Measurements from ENCODE around the gene GRIN2D. TPM values are rescaled to one million over a fixed set of nuclear protein-coding genes. Genes with fewer than 3 reads are reported as not detected.
"Not testable (repeated sequence)": the region's sequence is repeated elsewhere in the genome, so short reads cannot be mapped to it uniquely, and the experiment has no call there.

GRIN2D gene
- total RNA-seq, 2 donors from 2014 or later: 0.14 to 0.42 TPM

- peak overlapping the region; percentile 93 to 97 for H3K27ac Mint-ChIP-seq
- no peaks in the 10 kb centered on the region for H3K36me3 Mint-ChIP-seq
- H3K4me3 Mint-ChIP-seq: peak overlapping the region; percentile 89
- H3K4me1 Mint-ChIP-seq (ENCODE audit: low read depth in 2 of 2): peaks cover 11 to 16% of the 10 kb centered on the region in 2 donors
- H3K27me3 Mint-ChIP-seq: no peaks in the 10 kb centered on the region
- DNase-seq (ENCODE audit: low spot score) (no peak), ATAC-seq (peak; percentile 11 to 19)
- H3K9me3 Mint-ChIP-seq: no peaks in the 10 kb centered on the region
Observed at GRCh38 chr19:48363500-48363809, 30.0 kb upstream of the GRIN2D start.

- peaks cover 11 to 16% of the 10 kb centered on the region in 2 donors for H3K4me1 Mint-ChIP-seq (ENCODE audit: low read depth in 2 of 2)
- no peaks in the 10 kb centered on the region for H3K27me3 Mint-ChIP-seq
- H3K9me3 Mint-ChIP-seq: no peaks in the 10 kb centered on the region
- ATAC-seq: peak; percentile 96 to 97
- peak; percentile 99 for DNase-seq (ENCODE audit: low spot score)
- peak within 1 kb of the TSS; percentile 93 to 97 for H3K27ac Mint-ChIP-seq
- H3K4me3 Mint-ChIP-seq: peak within 1 kb of the TSS; percentile 89
- no peaks in the 10 kb centered on the region for H3K36me3 Mint-ChIP-seq
Observed at GRCh38 chr19:48363810-48364597, 29.5 kb upstream of the GRIN2D start, which contains the start of the genes SYNGR4 and TMEM143. Gene SYNGR4, plus strand, starts transcription at chr19:48364367. Its CDS starts 1,476 bp downstream, at chr19:48365843. Gene TMEM143, minus strand, starts transcription at chr19:48363940. Its CDS starts 20 bp downstream, at chr19:48363920.

- peak overlapping the region; percentile 93 to 97 for H3K27ac Mint-ChIP-seq
- peak overlapping the region; percentile 89 for H3K4me3 Mint-ChIP-seq
- no peaks in the 10 kb centered on the region for H3K36me3 Mint-ChIP-seq
- no peak for ATAC-seq
- no peaks in the 10 kb centered on the region for H3K9me3 Mint-ChIP-seq
- no peak for DNase-seq (ENCODE audit: low spot score)
- H3K4me1 Mint-ChIP-seq (ENCODE audit: low read depth in 2 of 2): peaks cover 11 to 16% of the 10 kb centered on the region in 2 donors
- no peaks in the 10 kb centered on the region for H3K27me3 Mint-ChIP-seq
Observed at GRCh38 chr19:48364598-48365348, 28.7 kb upstream of the GRIN2D start.

- Mint-ChIP-seq H3K4me1 (ENCODE audit: low read depth in 2 of 2) (peaks cover 11 to 16% of the 10 kb centered on the region in 2 donors), H3K27me3 (no peaks in the 10 kb centered on the region), H3K9me3 (no peaks in the 10 kb centered on the region), H3K36me3 (no peaks in the 10 kb centered on the region), H3K27ac (no peak overlapping the region), H3K4me3 (no peak overlapping the region)
- DNase-seq (ENCODE audit: low spot score) (no peak), ATAC-seq (no peak)
Observed at GRCh38 chr19:48365602-48366001, 27.9 kb upstream of the GRIN2D start.

GRCh38 chr19:48367855-48368254 is 25.6 kb upstream of the GRIN2D start:
- H3K4me3 Mint-ChIP-seq: no peak overlapping the region
- H3K27ac Mint-ChIP-seq: no peak overlapping the region
- H3K36me3 Mint-ChIP-seq: no peaks in the 10 kb centered on the region

GRCh38 chr19:48368936-48369335 is 24.5 kb upstream of the GRIN2D start:
- Mint-ChIP-seq H3K27ac (no peak overlapping the region), H3K27me3 (no peaks in the 10 kb centered on the region), H3K36me3 (no peaks in the 10 kb centered on the region), H3K4me1 (ENCODE audit: low read depth in 2 of 2) (peaks cover 3 to 7% of the 10 kb centered on the region in 2 donors), H3K4me3 (no peak overlapping the region), H3K9me3 (no peaks in the 10 kb centered on the region)
- ATAC-seq (no peak), DNase-seq (ENCODE audit: low spot score) (no peak)

More at GRCh38 chr19:48367855-48368254, 25.6 kb upstream of the GRIN2D start:
- DNase-seq (ENCODE audit: low spot score) (no peak), ATAC-seq (no peak)
- Mint-ChIP-seq H3K27me3 (no peaks in the 10 kb centered on the region), H3K9me3 (no peaks in the 10 kb centered on the region), H3K4me1 (ENCODE audit: low read depth in 2 of 2) (peaks cover 8 to 13% of the 10 kb centered on the region in 2 donors)

GRCh38 chr19:48370955-48371354 is 22.5 kb upstream of the GRIN2D start:
- ATAC-seq (no peak), DNase-seq (ENCODE audit: low spot score) (no peak)
- no peaks in the 10 kb centered on the region for H3K27me3 Mint-ChIP-seq
- no peaks in the 10 kb centered on the region for H3K9me3 Mint-ChIP-seq
- no peaks in the 10 kb centered on the region for H3K4me1 Mint-ChIP-seq (ENCODE audit: low read depth in 2 of 2)
- no peaks in the 10 kb centered on the region for H3K36me3 Mint-ChIP-seq
- no peak overlapping the region for H3K27ac Mint-ChIP-seq
- no peak overlapping the region for H3K4me3 Mint-ChIP-seq

- Mint-ChIP-seq H3K4me3 (no peak overlapping the region), H3K36me3 (no peaks in the 10 kb centered on the region), H3K27ac (no peak overlapping the region), H3K4me1 (ENCODE audit: low read depth in 2 of 2) (no peaks in the 10 kb centered on the region), H3K27me3 (no peaks in the 10 kb centered on the region), H3K9me3 (no peaks in the 10 kb centered on the region)
- ATAC-seq (no peak), DNase-seq (ENCODE audit: low spot score) (no peak)
Observed at GRCh38 chr19:48371367-48371766, 22.1 kb upstream of the GRIN2D start.

- H3K4me3 Mint-ChIP-seq; H3K36me3 Mint-ChIP-seq; H3K4me1 Mint-ChIP-seq (ENCODE audit: low read depth in 2 of 2); H3K27ac Mint-ChIP-seq; H3K9me3 Mint-ChIP-seq; H3K27me3 Mint-ChIP-seq; ATAC-seq; DNase-seq (ENCODE audit: low spot score): not testable (repeated sequence)
Observed at GRCh38 chr19:48371771-48372170, 21.7 kb upstream of the GRIN2D start.

- no peak for DNase-seq (ENCODE audit: low spot score)
- Mint-ChIP-seq H3K27me3 (no peaks in the 10 kb centered on the region), H3K36me3 (no peaks in the 10 kb centered on the region), H3K27ac (no peak overlapping the region), H3K9me3 (no peaks in the 10 kb centered on the region), H3K4me3 (no peak overlapping the region), H3K4me1 (ENCODE audit: low read depth in 2 of 2) (no peaks in the 10 kb centered on the region)
- peak in 1 of 2 donors; percentile 30 for ATAC-seq
Observed at GRCh38 chr19:48372904-48373303, 20.6 kb upstream of the GRIN2D start.

- Mint-ChIP-seq H3K4me3 (no peak overlapping the region), H3K36me3 (no peaks in the 10 kb centered on the region), H3K27me3 (no peaks in the 10 kb centered on the region), H3K4me1 (ENCODE audit: low read depth in 2 of 2) (no peaks in the 10 kb centered on the region), H3K27ac (no peak overlapping the region), H3K9me3 (no peaks in the 10 kb centered on the region)
- DNase-seq (ENCODE audit: low spot score) (no peak), ATAC-seq (no peak)
Observed at GRCh38 chr19:48373567-48373966, 19.9 kb upstream of the GRIN2D start.

- H3K27me3 Mint-ChIP-seq: no peaks in the 10 kb centered on the region
- no peaks in the 10 kb centered on the region for H3K9me3 Mint-ChIP-seq
- DNase-seq (ENCODE audit: low spot score): no peak
- H3K27ac Mint-ChIP-seq: no peak overlapping the region
- no peaks in the 10 kb centered on the region for H3K4me1 Mint-ChIP-seq (ENCODE audit: low read depth in 2 of 2)
- no peak for ATAC-seq
- no peaks in the 10 kb centered on the region for H3K36me3 Mint-ChIP-seq
- H3K4me3 Mint-ChIP-seq: no peak overlapping the region
Observed at GRCh38 chr19:48378194-48378570, 15.3 kb upstream of the GRIN2D start.

GRCh38 chr19:48379058-48379457 is 14.4 kb upstream of the GRIN2D start:
- ATAC-seq: no peak
- Mint-ChIP-seq H3K4me3 (no peak overlapping the region), H3K27ac (no peak overlapping the region)

More at GRCh38 chr19:48379058-48379457, 14.4 kb upstream of the GRIN2D start:
- Mint-ChIP-seq H3K9me3 (no peaks in the 10 kb centered on the region), H3K4me1 (ENCODE audit: low read depth in 2 of 2) (no peaks in the 10 kb centered on the region), H3K36me3 (no peaks in the 10 kb centered on the region), H3K27me3 (no peaks in the 10 kb centered on the region)
- DNase-seq (ENCODE audit: low spot score): no peak

Measured in natural killer cell treated with Interleukin-12 subunit alpha and Interleukin-12 subunit beta and Interleukin-15 and Interleukin-18, amount 100 ng/mL, for 72 hours (primary cell).